ENCODE results near the gene RHBDD1. TPM values are rescaled to one million over a fixed set of nuclear protein-coding genes. Genes with fewer than 3 reads are reported as not detected.

The RHBDD1 gene
- total and polyA plus RNA-seq, 2 donors (not counting 3 experiments of a cell fraction or from before 2014, with no cell fraction given) = 6.8 to 19.4 TPM

GRCh38 chr2:226911932-226912331, 76.1 kb downstream of the RHBDD1 start:
- no peak for TF ChIP-seq MYC (IDR thresholded peaks at IDR 0.05; ENCODE audit: low read depth, low read length)
- TF ChIP-seq JUN (IDR thresholded peaks at IDR 0.05; ENCODE audit: borderline replicate concordance, insufficient read depth, insufficient read length, low read depth) = no peak
- no peak for TF ChIP-seq EZH2 (IDR thresholded peaks at IDR 0.05; ENCODE audit: borderline replicate concordance, low read depth, low read length, severe bottlenecking)
- TF ChIP-seq MAX (IDR thresholded peaks at IDR 0.05; ENCODE audit: insufficient read depth, insufficient read length) = no peak
- no peak for TF ChIP-seq FOS (IDR thresholded peaks at IDR 0.05; ENCODE audit: borderline replicate concordance, insufficient read depth, low read length)
- no peak for TF ChIP-seq GATA2 (IDR thresholded peaks at IDR 0.05; ENCODE audit: insufficient read depth, insufficient read length, low read depth, low read length)
- TF ChIP-seq POLR2AphosphoS5 (IDR thresholded peaks at IDR 0.05; ENCODE audit: insufficient read depth, low read depth, low read length) = no peak
- TF ChIP-seq, protein P1, sequence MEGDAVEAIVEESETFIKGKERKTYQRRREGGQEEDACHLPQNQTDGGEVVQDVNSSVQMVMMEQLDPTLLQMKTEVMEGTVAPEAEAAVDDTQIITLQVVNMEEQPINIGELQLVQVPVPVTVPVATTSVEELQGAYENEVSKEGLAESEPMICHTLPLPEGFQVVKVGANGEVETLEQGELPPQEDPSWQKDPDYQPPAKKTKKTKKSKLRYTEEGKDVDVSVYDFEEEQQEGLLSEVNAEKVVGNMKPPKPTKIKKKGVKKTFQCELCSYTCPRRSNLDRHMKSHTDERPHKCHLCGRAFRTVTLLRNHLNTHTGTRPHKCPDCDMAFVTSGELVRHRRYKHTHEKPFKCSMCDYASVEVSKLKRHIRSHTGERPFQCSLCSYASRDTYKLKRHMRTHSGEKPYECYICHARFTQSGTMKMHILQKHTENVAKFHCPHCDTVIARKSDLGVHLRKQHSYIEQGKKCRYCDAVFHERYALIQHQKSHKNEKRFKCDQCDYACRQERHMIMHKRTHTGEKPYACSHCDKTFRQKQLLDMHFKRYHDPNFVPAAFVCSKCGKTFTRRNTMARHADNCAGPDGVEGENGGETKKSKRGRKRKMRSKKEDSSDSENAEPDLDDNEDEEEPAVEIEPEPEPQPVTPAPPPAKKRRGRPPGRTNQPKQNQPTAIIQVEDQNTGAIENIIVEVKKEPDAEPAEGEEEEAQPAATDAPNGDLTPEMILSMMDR (IDR thresholded peaks at IDR 0.05; ENCODE audit: extremely low read depth in 1 of 2, insufficient read depth in 1 of 2, low read depth in 1 of 2, low read length in 2 of 2) = no peak
- no peak for TF ChIP-seq POLR2A (IDR thresholded peaks at IDR 0.05; ENCODE audit: low read depth, low read length)
- dilution Hi-C loops (cut with MboI; ENCODE audit: extremely low pct_ligation_motif_present, low sequenced_read_pairs) (no loop called here), intact Hi-C loops (cut with micrococcal nuclease) (no loop called here)
- DNase-seq (ENCODE audit: low read depth, low spot score) = no peak
- ChIA-PET POLR2A (no interaction called here), CTCF (no interaction called here)
- Histone ChIP-seq H3K79me2 (ENCODE audit: control insufficient read depth, insufficient read depth, low read length) (no peaks in the 10 kb centered on the region), H4K20me1 (replicated peaks; ENCODE audit: control insufficient read depth, extremely low read depth, insufficient read depth, low read length) (no peaks in the 10 kb centered on the region), H3K36me3 (ENCODE audit: control insufficient read depth in 2 of 2, extremely low read depth in 1 of 2, insufficient read depth in 2 of 2, low read length in 2 of 2) (no peaks in the 10 kb centered on the region), H3K4me1 (ENCODE audit: control insufficient read depth, extremely low read depth, insufficient read depth, low read length) (no peaks in the 10 kb centered on the region), H3K9ac (replicated peaks; ENCODE audit: extremely low read depth, insufficient read depth, low read length) (no peak overlapping the region), H3K27ac (ENCODE audit: insufficient read depth, low read depth, low read length) (no peak overlapping the region), H3K4me3 (replicated peaks in 1 of 3; ENCODE audit: insufficient read depth in 1 of 3, low read depth in 1 of 3, low read length in 3 of 3) (no peak overlapping the region), H3K27me3 (ENCODE audit: control insufficient read depth in 2 of 2, insufficient read depth in 2 of 2, low read length in 2 of 2) (no peaks in the 10 kb centered on the region), H3K9me1 (replicated peaks; ENCODE audit: control insufficient read depth, extremely low read depth, insufficient read depth, low read length) (no peaks in the 10 kb centered on the region), H3K4me2 (ENCODE audit: insufficient read depth, low read length) (no peak overlapping the region), H3K9me3 (replicated peaks; ENCODE audit: control insufficient read depth, insufficient read depth, low read length) (no peaks in the 10 kb centered on the region), H2AFZ (ENCODE audit: low read depth, low read length) (no peak overlapping the region)
- FAIRE-seq = no peak
- no TSS peak for BruUV-seq (replicated peaks)
